ENCODE measurements around the gene BRME1.

BRME1 gene

GRCh38 chr19:13905634-13906520 lies at the start of gene BRME1, which contains the start of gene CC2D1A:
Gene BRME1 (minus strand): TSS chr19:13906117. CDS start chr19:13904892, 1,225 bp downstream.
Gene CC2D1A (plus strand): TSS chr19:13906201. CDS start chr19:13906442, 241 bp downstream.
- DNase-seq (ENCODE audit: low read depth in 2 of 2): peak; percentile 94 to 96

GRCh38 chr19:13954185-13954584 lies 48.3 kb upstream of the BRME1 start:
- DNase-seq (ENCODE audit: low read depth in 2 of 2): no peak

- no peak for DNase-seq (ENCODE audit: low read depth in 2 of 2)
Measured at GRCh38 chr19:13952931-13953531, 47.1 kb upstream of the BRME1 start.

GRCh38 chr19:13952154-13952930 lies 46.4 kb upstream of the BRME1 start, which contains the start of gene DCAF15:
Gene DCAF15 (plus strand): TSS chr19:13952509. CDS start chr19:13952513, 4 bp downstream.
- peak; percentile 98 to 99 for DNase-seq (ENCODE audit: low read depth in 2 of 2)

GRCh38 chr19:13951799-13952153 lies 45.9 kb upstream of the BRME1 start:
- DNase-seq (ENCODE audit: low read depth in 2 of 2): no peak

GRCh38 chr19:13951043-13951442 lies 45.1 kb upstream of the BRME1 start:
- DNase-seq (ENCODE audit: low read depth in 2 of 2): no peak

DNA sequence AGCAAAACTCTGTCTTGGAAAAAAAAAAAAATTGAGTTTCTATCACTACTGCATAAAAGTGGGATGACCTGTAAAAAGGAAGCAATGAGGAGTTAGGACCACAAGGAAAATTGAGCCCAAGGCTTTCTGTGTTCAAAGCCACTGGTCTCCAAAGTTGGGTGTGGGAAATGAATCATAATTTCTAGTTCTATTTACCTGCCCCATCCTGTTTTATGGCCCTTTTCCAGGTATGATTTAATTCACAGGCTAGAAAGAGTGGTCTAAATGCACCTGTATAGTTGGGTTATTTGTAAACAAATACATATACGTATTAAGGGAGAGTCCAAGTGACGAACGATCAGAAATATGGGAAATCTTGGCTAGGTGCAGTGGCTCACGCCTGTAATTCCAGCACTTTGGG lies 40.5 kb upstream of the BRME1 start:
- no peak for DNase-seq (ENCODE audit: low read depth in 2 of 2)

GRCh38 chr19:13942023-13942684 lies 36.2 kb upstream of the BRME1 start:
- no peak for DNase-seq (ENCODE audit: low read depth in 2 of 2)

DNA sequence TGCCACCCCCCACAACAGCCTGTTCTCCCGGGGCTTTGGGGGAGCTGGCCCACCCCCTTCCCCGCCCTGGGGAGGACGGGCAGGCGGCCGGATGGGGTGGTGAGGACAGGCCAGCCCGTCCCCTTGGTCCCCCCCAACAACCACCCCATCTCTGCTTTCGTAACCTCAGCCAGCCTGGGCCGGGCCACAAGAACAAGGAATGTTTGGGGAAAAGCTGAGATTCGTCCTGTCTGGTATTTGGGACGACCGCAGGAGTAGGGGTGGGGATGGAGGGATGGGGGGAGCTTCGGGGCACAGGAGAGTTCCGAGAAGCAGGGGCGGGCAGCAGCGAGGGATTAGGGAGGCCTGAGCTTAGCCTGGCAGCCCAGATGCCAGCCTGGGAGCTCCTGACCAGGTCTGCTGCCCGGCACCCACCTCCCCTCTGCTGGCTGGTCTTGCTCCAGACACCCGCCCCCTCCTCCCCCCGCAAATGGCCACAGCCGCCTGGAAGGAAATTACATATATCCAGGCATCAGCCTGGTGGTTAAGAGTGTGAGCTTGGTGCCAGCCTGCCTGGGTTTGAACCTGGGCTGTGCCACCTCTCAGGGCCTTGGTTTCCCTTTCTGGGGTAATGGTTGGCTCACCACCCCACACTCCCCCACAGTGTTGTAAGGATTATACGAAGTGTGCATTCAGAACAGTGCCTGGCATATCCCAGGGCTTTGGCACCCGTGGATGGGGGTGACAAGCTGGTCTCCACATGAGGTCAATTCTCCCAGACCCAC lies 32.6 kb upstream of the BRME1 start, which contains the start of gene PODNL1:
Gene PODNL1 (minus strand): TSS at position 117 of the 764 bp plus-strand sequence. CDS start 236 bp downstream, outside the sequence.
- no peak for DNase-seq (ENCODE audit: low read depth in 2 of 2)

DNA sequence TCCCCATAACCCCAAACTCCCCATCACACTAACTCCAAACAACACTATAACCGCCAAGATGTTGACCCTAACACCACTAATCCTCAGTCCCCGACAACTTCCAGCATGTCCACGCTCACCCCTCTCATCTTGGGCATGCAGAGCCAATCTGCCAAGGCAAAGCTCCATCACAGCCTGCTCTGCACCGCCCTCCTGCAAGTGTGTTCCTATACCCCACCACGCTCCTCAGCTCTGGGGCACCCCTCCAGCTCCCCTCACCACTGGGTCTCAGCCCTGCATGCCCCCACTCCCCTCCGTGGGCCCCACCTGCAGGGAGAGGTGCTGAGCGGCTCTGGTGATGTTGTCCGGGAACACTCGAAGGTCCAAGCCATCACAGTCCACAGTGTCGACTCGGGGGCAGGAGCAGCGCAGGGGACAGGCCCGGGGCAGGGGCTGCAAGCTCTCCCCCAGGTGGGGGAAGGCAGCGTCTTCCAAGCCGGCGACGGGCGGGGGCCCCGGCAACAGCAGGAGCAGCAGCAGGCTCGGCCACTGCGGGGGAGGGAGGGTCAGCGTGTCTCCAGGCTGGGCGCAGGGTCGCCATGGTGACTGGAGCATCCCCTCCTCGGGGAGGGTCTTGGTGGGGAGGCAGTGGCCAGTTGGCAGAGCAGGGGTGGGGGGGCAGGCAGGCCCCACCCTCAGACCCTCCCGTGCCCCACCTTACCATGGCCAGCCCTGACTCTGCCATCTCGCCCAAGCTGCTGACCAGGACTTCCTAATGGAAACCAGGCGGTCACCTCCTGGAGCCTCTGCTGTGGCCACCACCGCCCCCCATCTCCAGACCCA lies 31.8 kb upstream of the BRME1 start:
- no peak for DNase-seq (ENCODE audit: low read depth in 2 of 2)

DNA sequence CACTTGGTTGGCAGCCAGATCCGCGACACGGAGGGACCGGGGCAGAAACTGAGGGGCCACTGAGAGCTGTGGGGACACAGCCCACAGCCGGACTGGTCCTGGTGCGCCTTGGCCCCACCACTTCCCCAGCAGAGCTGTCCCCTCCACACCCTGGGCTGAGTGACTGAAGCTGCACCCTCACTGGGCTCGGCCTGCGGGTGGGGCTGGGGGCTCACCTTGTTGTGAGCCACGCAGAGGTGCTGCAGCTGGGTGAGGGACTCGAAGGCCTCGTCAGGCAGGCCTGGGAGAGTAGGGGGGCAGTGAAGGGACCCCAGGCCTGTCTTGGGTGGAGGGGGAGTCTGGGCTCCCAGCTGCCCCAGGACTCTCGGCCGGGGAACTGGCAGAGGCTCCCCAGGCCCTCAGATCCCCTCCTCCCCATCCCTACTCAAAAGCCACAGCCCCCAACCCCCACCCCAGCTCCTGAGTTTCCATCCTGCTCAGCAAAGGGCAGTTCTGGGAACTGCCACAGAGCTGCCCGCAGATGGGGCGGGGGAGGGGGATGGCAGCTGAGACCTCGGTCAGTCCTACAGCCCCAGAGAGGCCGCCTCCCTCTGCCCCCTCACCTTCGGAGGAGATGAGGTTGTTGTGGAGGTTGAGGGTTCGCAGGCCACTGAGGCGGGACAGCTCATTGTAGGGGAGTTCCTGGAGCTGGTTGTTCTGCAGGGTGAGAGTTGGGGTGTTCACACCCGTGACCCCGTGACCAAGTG lies 30.0 kb upstream of the BRME1 start:
- DNase-seq (ENCODE audit: low read depth in 2 of 2): no peak

DNA sequence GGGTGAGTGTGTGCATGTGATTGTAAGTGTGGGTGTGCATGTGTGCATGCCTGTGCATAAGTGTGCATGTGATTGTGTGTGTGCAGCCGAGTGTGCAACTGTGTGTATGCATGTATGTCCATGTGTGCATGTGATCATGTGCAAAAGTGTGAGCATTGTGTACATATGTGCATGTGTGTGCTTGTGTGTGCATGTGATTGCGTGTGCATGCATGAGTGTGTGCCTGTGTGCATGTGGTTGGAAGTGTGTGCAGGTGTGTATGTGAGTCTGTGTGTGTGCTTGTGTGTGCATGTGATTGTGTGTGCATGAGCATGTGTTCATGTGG lies 28.8 kb upstream of the BRME1 start:
- DNase-seq (ENCODE audit: low read depth in 2 of 2): no peak

GRCh38 chr19:13932911-13933393 lies 27.0 kb upstream of the BRME1 start:
- no peak for DNase-seq (ENCODE audit: low read depth in 2 of 2)

GRCh38 chr19:13932149-13932637 lies 26.3 kb upstream of the BRME1 start:
- DNase-seq (ENCODE audit: low read depth in 2 of 2): no peak

GRCh38 chr19:13931391-13932148 lies 25.7 kb upstream of the BRME1 start:
- DNase-seq (ENCODE audit: low read depth in 2 of 2): no peak

GRCh38 chr19:13930402-13930801 lies 24.5 kb upstream of the BRME1 start:
- DNase-seq (ENCODE audit: low read depth in 2 of 2): no peak

GRCh38 chr19:13929956-13930355 lies 24.0 kb upstream of the BRME1 start:
- DNase-seq (ENCODE audit: low read depth in 2 of 2): no peak

DNA sequence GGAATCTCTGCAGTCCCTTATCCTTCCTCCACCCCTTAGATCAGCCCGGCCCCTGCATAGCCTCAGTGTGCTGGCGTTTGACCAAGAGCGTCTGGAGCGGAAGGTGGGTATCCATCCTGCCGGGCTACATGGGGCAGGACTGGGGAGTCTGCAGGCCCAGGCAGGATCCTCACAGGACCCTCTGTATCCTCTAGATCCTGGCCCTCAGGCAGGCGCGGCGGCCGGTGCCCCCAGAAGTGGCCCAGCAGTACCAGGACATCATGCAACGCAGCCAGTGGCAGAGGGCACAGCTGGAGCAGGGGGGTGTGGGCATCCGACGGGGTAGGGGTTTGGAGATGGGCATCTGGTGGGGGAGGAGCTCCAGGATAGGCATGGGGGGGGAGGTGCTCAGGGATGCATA lies 23.4 kb upstream of the BRME1 start:
- no peak for DNase-seq (ENCODE audit: low read depth in 2 of 2)

Data from stimulated activated CD8-positive, alpha-beta memory T cell treated with anti-CD3 and anti-CD28 coated beads, Interleukin-15, amount 100 ng/mL, for 48 hours (primary cell).